PC-9 (cell line): ENCODE data around the gene VCL. TPM values are rescaled to one million over a fixed set of nuclear protein-coding genes. Genes with fewer than 3 reads are reported as not detected.
A peak's percentile ranks its signal among the peaks of the same experiment; 100 is the strongest.
"Not testable (repeated sequence)": the region's sequence is repeated elsewhere in the genome, so short reads cannot be mapped to it uniquely, and the experiment has no call there.

ENCODE experiments used
- BruUV-seq: library from RNA; stranded (reverse); fragments of 400-500 nt; replicated peaks from 2 replicates; lab custom pipeline; 2021; lab: Mats Ljungman, UMichigan
- CTCF ChIA-PET: fragments of 300-600 bp; sonication (Branson Sonifier 250); formaldehyde crosslinking; loops from one replicate; lab custom pipeline; 2022; ENCODE audit warnings: antibody characterized with exemption; lab: Charles Lee
- POLR2A ChIA-PET: fragments of 300-600 bp; sonication (Branson Sonifier 250); formaldehyde crosslinking; loops from one replicate; lab custom pipeline; 2022; ENCODE audit warnings: antibody characterized with exemption; ENCODE audit not compliant: unreplicated experiment; lab: Charles Lee
- DNase-seq, 2 experiments: peaks; one replicate each; pipeline versions ENCODE4 v3.0.0 to v3.0.0-alpha.2; 2015 to 2022; ENCODE audit warnings: mixed read lengths in 1 of 2
- H2AFZ ChIP-seq: fragments of 200-600 bp; sonication (generic); 2 replicates; pipeline ENCODE4 v1.8.1; 2017; ENCODE audit warnings: antibody characterized with exemption
- H3F3A ChIP-seq: fragments of 200-600 bp; sonication (generic); 2 replicates; pipeline ENCODE4 v1.8.1; 2017; ENCODE audit warnings: antibody characterized with exemption, mild to moderate bottlenecking, low read depth; ENCODE audit not compliant: insufficient read depth
- H3K27ac ChIP-seq: fragments of 200-600 bp; sonication (generic); 2 replicates; pipeline ENCODE4 v1.6.1; 2016; ENCODE audit warnings: mixed run types
- H3K27me3 ChIP-seq: fragments of 200-600 bp; sonication (generic); 2 replicates; pipeline ENCODE4 v1.6.1; 2016; ENCODE audit warnings: low read depth, mixed run types; ENCODE audit not compliant: insufficient read depth
- H3K36me3 ChIP-seq: fragments of 200-600 bp; sonication (generic); 2 replicates; pipeline ENCODE4 v1.6.1; 2016; ENCODE audit warnings: low read depth, mixed run types
- H3K4me1 ChIP-seq: fragments of 200-600 bp; sonication (generic); replicated peaks from 2 replicates; pipeline ENCODE4 v1.6.1; 2016; ENCODE audit warnings: mixed run types; ENCODE audit not compliant: insufficient read depth
- H3K4me2 ChIP-seq: fragments of 200-600 bp; sonication (generic); 2 replicates; pipeline ENCODE4 v1.6.1; 2017; ENCODE audit warnings: mixed run types
- H3K4me3 ChIP-seq: fragments of 200-600 bp; sonication (generic); 2 replicates; pipeline ENCODE4 v1.6.1; 2016; ENCODE audit warnings: mixed run types
- H3K79me2 ChIP-seq: fragments of 200-600 bp; sonication (generic); 2 replicates; pipeline ENCODE4 v1.6.1; 2017; ENCODE audit warnings: low read depth, mixed run types
- H3K9me2 ChIP-seq: fragments of 200-600 bp; sonication (generic); 2 replicates; pipeline ENCODE4 v1.8.1; 2017; ENCODE audit warnings: mild to moderate bottlenecking; ENCODE audit not compliant: insufficient read depth
- H3K9me3 ChIP-seq: fragments of 200-600 bp; sonication (generic); 2 replicates; pipeline ENCODE4 v1.8.1; 2016; ENCODE audit warnings: low read depth; ENCODE audit not compliant: insufficient read depth
- H4K20me1 ChIP-seq: fragments of 200-600 bp; sonication (generic); 2 replicates; pipeline ENCODE4 v1.8.1; 2017; ENCODE audit not compliant: insufficient read depth
- CTCF ChIP-seq: fragments of 200-600 bp; sonication (generic); conservative IDR thresholded peaks from 2 replicates; pipeline ENCODE4 v1.6.1; 2017; ENCODE audit warnings: mixed run types, antibody characterized with exemption, mild to moderate bottlenecking, moderate library complexity
- EZH2 ChIP-seq: fragments of 200-600 bp; sonication (generic); IDR thresholded peaks from 2 replicates; pipeline ENCODE4 v1.8.0; 2017; ENCODE audit warnings: antibody characterized with exemption, low read depth
- intact Hi-C: fragments of 100-400 bp; cut with micrococcal nuclease; formaldehyde crosslinking; loops from one replicate; pipeline ENCODE4 v1.10.0; 2022; ENCODE audit not compliant: unreplicated experiment
- total RNA-seq: library from RNA; stranded (reverse); gene quantifications from 2 replicates; pipeline ENCODE4 v1.2.3, GENCODE V29; 2021

The VCL gene
- total RNA-seq, 1 experiment from 2014 or later = 208 TPM

- H3K9me3 ChIP-seq = no peaks in the 10 kb centered on the region
- H4K20me1 ChIP-seq = peaks cover 45% of the 10 kb centered on the region
- peaks cover 31% of the 10 kb centered on the region for H3K36me3 ChIP-seq
- H3K27ac ChIP-seq = peak overlapping the region; percentile 79
- BruUV-seq = TSS peak; percentile 46
- peaks cover 46% of the 10 kb centered on the region for H3K4me1 ChIP-seq
- peak; percentile 80 to 88 for DNase-seq
- POLR2A ChIA-PET = interaction anchor here (0.5 to 3.8 kb wide), 23 partner anchors 9 to 1211 kb away, joined by 3 to 57 read pairs (median 4); partner anchors contain the start of gene VDAC2
- TF ChIP-seq CTCF (peak; percentile 34; the same call in 1 of the 2 replicates), EZH2 (no peak)
- H3K9me2 ChIP-seq = no peaks in the 10 kb centered on the region
- intact Hi-C loops = loop anchor here (1.0 to 2.0 kb wide), 4 partner anchors 42 to 113 kb away; no protein-coding TSS in a partner anchor
- peak overlapping the region; percentile 70 for H3K4me3 ChIP-seq
- no peaks in the 10 kb centered on the region for H3K27me3 ChIP-seq
- H2AFZ ChIP-seq = no peak overlapping the region
- peaks cover 35% of the 10 kb centered on the region; the same call in 1 of the 2 replicates for H3F3A ChIP-seq
- peak overlapping the region; percentile 89 for H3K4me2 ChIP-seq
- CTCF ChIA-PET = interaction anchor here (0.6 to 1.9 kb wide), 3 partner anchors 30 to 112 kb away, joined by 6 to 12 read pairs (median 9); no protein-coding TSS in a partner anchor
- H3K79me2 ChIP-seq = peaks cover 61% of the 10 kb centered on the region
Measured at GRCh38 chr10:73998929-73999691, 1.2 kb downstream of the VCL start.

- peaks cover 47% of the 10 kb centered on the region for H3K4me1 ChIP-seq
- peak overlapping the region; percentile 79 for H3K27ac ChIP-seq
- H2AFZ ChIP-seq = no peak overlapping the region
- peak overlapping the region; percentile 89 for H3K4me2 ChIP-seq
- no peaks in the 10 kb centered on the region for H3K9me3 ChIP-seq
- no peaks in the 10 kb centered on the region for H3K9me2 ChIP-seq
- peaks cover 51% of the 10 kb centered on the region for H4K20me1 ChIP-seq
- no peaks in the 10 kb centered on the region for H3K27me3 ChIP-seq
- no peak for TF ChIP-seq EZH2
- TF ChIP-seq CTCF = no peak
- H3K4me3 ChIP-seq = peak overlapping the region; percentile 70
- POLR2A ChIA-PET = interaction anchor here (0.5 to 3.8 kb wide), 19 partner anchors 8 to 1211 kb away, joined by 3 to 57 read pairs (median 4); partner anchors contain the start of gene VDAC2
- H3K36me3 ChIP-seq = peaks cover 31% of the 10 kb centered on the region
- CTCF ChIA-PET = interaction anchor here (0.6 to 1.9 kb wide), 3 partner anchors 29 to 113 kb away, joined by 6 to 12 read pairs (median 9); no protein-coding TSS in a partner anchor
- H3F3A ChIP-seq = peaks cover 35% of the 10 kb centered on the region; the same call in 1 of the 2 replicates
- intact Hi-C loops = loop anchor here (1.0 to 2.0 kb wide), 4 partner anchors 43 to 113 kb away; no protein-coding TSS in a partner anchor
- BruUV-seq = no TSS peak
- H3K79me2 ChIP-seq = peaks cover 66% of the 10 kb centered on the region
- DNase-seq = peak in 1 of 2 experiments; percentile 49
Measured at GRCh38 chr10:73999703-74000102, 1.8 kb downstream of the VCL start.

GRCh38 chr10:74000244-74000643 lies 2.3 kb downstream of the VCL start:
- Histone ChIP-seq H3K4me3 (peak overlapping the region; percentile 70), H3K4me1 (peaks cover 47% of the 10 kb centered on the region), H4K20me1 (peaks cover 54% of the 10 kb centered on the region), H3F3A (peaks cover 35% of the 10 kb centered on the region; the same call in 1 of the 2 replicates), H3K79me2 (peaks cover 72% of the 10 kb centered on the region), H3K36me3 (peaks cover 34% of the 10 kb centered on the region), H3K4me2 (peak overlapping the region; percentile 89), H3K27ac (peak overlapping the region; percentile 79; the same call in 1 of the 2 replicates)
- H3K27me3 ChIP-seq, H3K9me2 ChIP-seq, H2AFZ ChIP-seq, intact Hi-C loops, BruUV-seq, H3K9me3 ChIP-seq, DNase-seq: not testable (repeated sequence)
- CTCF ChIA-PET = interaction anchor here (0.6 to 1.9 kb wide), 2 partner anchors 29 to 113 kb away, joined by 6 to 9 read pairs; no protein-coding TSS in a partner anchor
- POLR2A ChIA-PET = interaction anchor here (0.6 to 3.8 kb wide), 9 partner anchors 8 to 748 kb away, joined by 3 to 57 read pairs (median 8); no protein-coding TSS in a partner anchor
